ENCODE measurements around the gene ACOX1. TPM values are rescaled to one million over a fixed set of nuclear protein-coding genes. Genes with fewer than 3 reads are reported as not detected.

ACOX1 gene
- total RNA-seq, 2 experiments from 2014 or later: 14.5 to 17.9 TPM

DNA sequence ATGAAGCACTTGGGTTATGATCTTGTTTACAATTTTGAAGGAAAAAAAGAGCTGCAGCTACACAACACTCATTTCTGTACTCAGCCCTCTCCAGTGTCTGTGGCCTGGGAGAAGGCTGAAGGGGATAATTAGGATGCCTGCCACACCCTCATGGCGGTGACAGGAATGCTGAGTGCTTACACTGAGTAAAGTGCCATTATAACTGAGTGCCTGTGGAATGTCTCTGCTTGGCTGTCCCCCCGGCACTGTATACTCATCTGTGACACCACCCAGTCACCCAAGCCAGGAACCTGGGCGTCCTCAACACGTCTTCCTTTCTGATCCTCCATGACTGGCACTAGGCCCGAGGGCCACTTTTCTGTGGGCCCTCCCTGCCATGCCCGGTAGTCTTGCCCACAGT is 70.8 kb downstream of the ACOX1 start:
- Histone ChIP-seq H3K27me3 (ENCODE audit: control insufficient read depth in 1 of 2, insufficient read depth in 2 of 2, low read length in 2 of 2) (no peaks in the 10 kb centered on the region), H3K36me3 (ENCODE audit: insufficient read depth, low read length) (no peaks in the 10 kb centered on the region), H3K4me1 (ENCODE audit: insufficient read depth, low read length) (peaks cover 28% of the 10 kb centered on the region), H3K9me3 (ENCODE audit: control insufficient read depth in 1 of 2, insufficient read depth in 1 of 2, low read length in 2 of 2) (no peaks in the 10 kb centered on the region), H3K27ac (ENCODE audit: low read depth in 1 of 2, low read length in 2 of 2) (no peak overlapping the region), H3K4me3 (ENCODE audit: low read length) (no peak overlapping the region)
- Mint-ChIP-seq H3K27ac (no peak overlapping the region), H3K4me1 (ENCODE audit: low read depth) (no peaks in the 10 kb centered on the region), H3K4me3 (no peak overlapping the region), H3K9me3 (no peaks in the 10 kb centered on the region), H3K36me3 (ENCODE audit: low read depth) (peaks cover 4% of the 10 kb centered on the region), H3K27me3 (no peaks in the 10 kb centered on the region)
- ChIA-PET POLR2A (no interaction called here), CTCF (no interaction called here)
- no peak for ATAC-seq (ENCODE audit: poor library complexity)
- DNase-seq: no peak
- intact Hi-C loops (cut with DNase I, micrococcal nuclease): loop anchor here (5.0 to 10.0 kb wide), 3 partner anchors 243 to 387 kb away; partner anchors contain the start of genes RECQL5 (in 1 of the 2) and SAP30BP (in 1 of the 2)
- TF ChIP-seq, protein P1, sequence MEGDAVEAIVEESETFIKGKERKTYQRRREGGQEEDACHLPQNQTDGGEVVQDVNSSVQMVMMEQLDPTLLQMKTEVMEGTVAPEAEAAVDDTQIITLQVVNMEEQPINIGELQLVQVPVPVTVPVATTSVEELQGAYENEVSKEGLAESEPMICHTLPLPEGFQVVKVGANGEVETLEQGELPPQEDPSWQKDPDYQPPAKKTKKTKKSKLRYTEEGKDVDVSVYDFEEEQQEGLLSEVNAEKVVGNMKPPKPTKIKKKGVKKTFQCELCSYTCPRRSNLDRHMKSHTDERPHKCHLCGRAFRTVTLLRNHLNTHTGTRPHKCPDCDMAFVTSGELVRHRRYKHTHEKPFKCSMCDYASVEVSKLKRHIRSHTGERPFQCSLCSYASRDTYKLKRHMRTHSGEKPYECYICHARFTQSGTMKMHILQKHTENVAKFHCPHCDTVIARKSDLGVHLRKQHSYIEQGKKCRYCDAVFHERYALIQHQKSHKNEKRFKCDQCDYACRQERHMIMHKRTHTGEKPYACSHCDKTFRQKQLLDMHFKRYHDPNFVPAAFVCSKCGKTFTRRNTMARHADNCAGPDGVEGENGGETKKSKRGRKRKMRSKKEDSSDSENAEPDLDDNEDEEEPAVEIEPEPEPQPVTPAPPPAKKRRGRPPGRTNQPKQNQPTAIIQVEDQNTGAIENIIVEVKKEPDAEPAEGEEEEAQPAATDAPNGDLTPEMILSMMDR (IDR thresholded peaks at IDR 0.05): no peak

DNA sequence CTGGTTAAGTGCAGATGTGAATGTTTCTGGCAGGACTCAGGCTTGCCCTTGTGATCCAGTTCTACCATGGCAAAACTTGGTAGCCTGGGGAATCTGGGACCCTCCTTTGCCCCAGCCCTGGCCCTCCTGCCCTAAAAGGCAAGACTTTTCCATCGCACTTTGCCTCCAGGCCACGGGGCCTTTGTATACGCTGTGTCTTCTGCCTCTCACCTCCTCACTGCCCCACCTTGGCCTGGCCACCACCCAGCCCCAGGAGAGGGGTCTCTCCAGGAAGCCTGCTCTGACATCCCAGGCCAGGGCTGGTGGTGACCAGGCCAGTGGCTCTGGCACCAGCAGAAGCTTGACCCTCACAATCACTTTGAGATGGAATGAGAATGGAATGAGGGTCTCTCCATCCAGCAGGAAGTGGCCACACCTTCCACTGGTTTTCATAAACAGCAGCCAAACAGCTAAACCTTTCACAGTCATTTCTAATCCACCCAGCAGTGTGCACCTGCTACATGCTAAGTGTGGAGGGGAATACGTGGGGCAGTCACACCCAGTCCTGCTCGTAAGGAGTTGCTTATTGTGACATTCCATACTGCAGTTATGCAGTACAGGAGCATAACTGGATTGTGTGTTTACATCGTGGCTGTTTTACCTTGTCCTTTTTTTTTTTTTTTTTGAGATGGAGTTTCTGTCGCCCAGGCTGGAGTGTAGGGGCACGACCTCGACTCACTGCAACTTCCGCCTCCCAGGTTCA is 72.7 kb downstream of the ACOX1 start:
- peak overlapping the region; percentile 69 for H3K4me3 Mint-ChIP-seq

More for the DNA sequence above, 72.7 kb downstream of the ACOX1 start:
- ATAC-seq (ENCODE audit: poor library complexity): no peak
- Histone ChIP-seq H3K27me3 (ENCODE audit: control insufficient read depth in 1 of 2, insufficient read depth in 2 of 2, low read length in 2 of 2) (no peaks in the 10 kb centered on the region), H3K27ac (ENCODE audit: low read depth in 1 of 2, low read length in 2 of 2) (no peak overlapping the region), H3K4me1 (ENCODE audit: insufficient read depth, low read length) (peaks cover 28% of the 10 kb centered on the region), H3K4me3 (ENCODE audit: low read length) (no peak overlapping the region), H3K36me3 (ENCODE audit: insufficient read depth, low read length) (peaks cover 12% of the 10 kb centered on the region), H3K9me3 (ENCODE audit: control insufficient read depth in 1 of 2, insufficient read depth in 1 of 2, low read length in 2 of 2) (no peaks in the 10 kb centered on the region)
- Mint-ChIP-seq H3K27me3 (no peaks in the 10 kb centered on the region), H3K9me3 (no peaks in the 10 kb centered on the region), H3K27ac (peak overlapping the region; percentile 56), H3K36me3 (ENCODE audit: low read depth) (peaks cover 13% of the 10 kb centered on the region), H3K4me1 (ENCODE audit: low read depth) (no peaks in the 10 kb centered on the region)
- intact Hi-C loops (cut with DNase I, micrococcal nuclease): loop anchor here (2.0 to 10.0 kb wide), 4 partner anchors 198 to 388 kb away; partner anchors contain the start of genes RECQL5 (in 1 of the 2) and SAP30BP (in 1 of the 2)
- ChIA-PET POLR2A (interaction anchor here (0.8 to 4.5 kb wide), 4 partner anchors 29 to 95 kb away, joined by 3 to 44 read pairs (median 4); partner anchors contain the start of genes CDK3 and WBP2), CTCF (interaction anchor here (0.7 to 1.3 kb wide), 3 partner anchors 10 to 108 kb away, joined by 3 to 13 read pairs (median 6); partner anchors contain the start of gene TRIM65)
- no peak for DNase-seq
- TF ChIP-seq, protein P1 (IDR thresholded peaks at IDR 0.05): no peak

Data from CD4-positive, alpha-beta T cell (primary cell).